Left ventricle myocardium inferior (tissue), 1 donor: Measurements from ENCODE around the gene HLA-DMA. TPM values are rescaled to one million over a fixed set of nuclear protein-coding genes. Genes with fewer than 3 reads are reported as not detected.

Experiments
- DNase-seq: peaks from one replicate; pipeline ENCODE4 v3.0.0-alpha.2; 2020
- H3K27ac ChIP-seq: fragments of 200-600 bp; replicated peaks from 2 replicates; pipeline ENCODE4 v1.8.0; 2021
- H3K27me3 ChIP-seq: fragments of 200-600 bp; 2 replicates; pipeline ENCODE4 v1.8.0; 2021; ENCODE audit warnings: low read depth
- H3K36me3 ChIP-seq: fragments of 200-600 bp; 2 replicates; pipeline ENCODE4 v1.8.0; 2021
- H3K4me1 ChIP-seq: fragments of 200-600 bp; 2 replicates; pipeline ENCODE4 v1.8.0; 2021
- H3K4me3 ChIP-seq: fragments of 200-600 bp; 2 replicates; pipeline ENCODE4 v1.8.0; 2021; ENCODE audit warnings: mild to moderate bottlenecking, moderate library complexity
- H3K9me3 ChIP-seq: fragments of 200-600 bp; replicated peaks from 2 replicates; pipeline ENCODE4 v1.8.0; 2021
- intact Hi-C: fragments of 100-400 bp; cut with micrococcal nuclease; formaldehyde crosslinking; loops from one replicate; pipeline ENCODE4 v1.11.0; 2022
- total RNA-seq: library from RNA; stranded (reverse); fragmentation: NEBNext Ultra II Directional; extraction: Animal tissue kit (Norgen Biotek cat#: 25700); gene quantifications from one replicate; pipeline ENCODE4 v1.2.1, GENCODE V29; 2021
- TF ChIP-seq, protein P1 (sequence below): fragments of 200-600 bp; IDR thresholded peaks from 2 replicates; pipeline ENCODE4 v1.8.0; 2021; ENCODE audit warnings: antibody characterized with exemption, mild to moderate bottlenecking, borderline replicate concordance
- donor health status: DM: no; HTN: yes; CAD: no; lungs with severe emphysema.

The HLA-DMA gene
- total RNA-seq, 1 donor from 2014 or later: 15.8 TPM

DNA sequence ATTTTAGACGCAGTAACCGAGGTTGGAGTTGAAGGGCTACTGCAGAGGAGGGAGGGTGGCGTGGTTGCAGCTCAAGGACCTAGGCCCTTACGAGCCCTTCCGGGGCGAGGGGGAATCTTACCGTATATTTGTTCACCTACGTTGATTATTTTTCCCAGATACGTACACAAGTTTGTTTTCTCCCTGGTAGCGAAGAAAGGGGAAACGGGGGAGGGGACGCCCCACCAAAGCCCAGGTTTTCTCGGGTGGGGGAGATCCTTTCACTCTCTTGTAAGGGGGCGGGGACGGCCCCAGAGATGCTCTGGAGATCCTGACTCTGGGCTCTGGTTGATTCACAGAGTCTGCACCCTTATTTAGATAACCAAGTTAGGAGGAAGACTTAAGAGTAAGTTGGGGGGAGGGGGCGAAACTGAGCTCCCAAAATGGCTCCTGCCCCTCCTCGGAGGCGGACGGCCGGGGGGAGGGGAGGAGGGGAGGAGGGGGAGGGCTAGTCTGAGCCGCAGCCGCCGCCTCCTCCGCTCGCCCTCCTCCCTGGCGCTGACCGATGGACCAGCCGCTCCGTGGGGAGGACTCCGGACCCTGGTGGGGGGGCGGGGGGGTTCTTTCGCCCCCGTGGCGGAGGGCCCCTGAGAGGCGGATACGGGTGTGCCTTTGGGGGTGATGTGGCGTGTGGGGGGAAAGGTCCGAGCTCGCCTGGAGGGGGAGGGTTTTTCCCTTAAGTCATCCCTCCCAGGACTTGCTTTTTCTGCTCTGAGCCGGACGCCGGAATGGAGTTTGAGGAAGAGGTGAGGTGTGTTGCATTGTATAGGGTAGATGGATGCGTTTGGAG is 17.7 kb upstream of the HLA-DMA start:
- TF ChIP-seq, protein P1, sequence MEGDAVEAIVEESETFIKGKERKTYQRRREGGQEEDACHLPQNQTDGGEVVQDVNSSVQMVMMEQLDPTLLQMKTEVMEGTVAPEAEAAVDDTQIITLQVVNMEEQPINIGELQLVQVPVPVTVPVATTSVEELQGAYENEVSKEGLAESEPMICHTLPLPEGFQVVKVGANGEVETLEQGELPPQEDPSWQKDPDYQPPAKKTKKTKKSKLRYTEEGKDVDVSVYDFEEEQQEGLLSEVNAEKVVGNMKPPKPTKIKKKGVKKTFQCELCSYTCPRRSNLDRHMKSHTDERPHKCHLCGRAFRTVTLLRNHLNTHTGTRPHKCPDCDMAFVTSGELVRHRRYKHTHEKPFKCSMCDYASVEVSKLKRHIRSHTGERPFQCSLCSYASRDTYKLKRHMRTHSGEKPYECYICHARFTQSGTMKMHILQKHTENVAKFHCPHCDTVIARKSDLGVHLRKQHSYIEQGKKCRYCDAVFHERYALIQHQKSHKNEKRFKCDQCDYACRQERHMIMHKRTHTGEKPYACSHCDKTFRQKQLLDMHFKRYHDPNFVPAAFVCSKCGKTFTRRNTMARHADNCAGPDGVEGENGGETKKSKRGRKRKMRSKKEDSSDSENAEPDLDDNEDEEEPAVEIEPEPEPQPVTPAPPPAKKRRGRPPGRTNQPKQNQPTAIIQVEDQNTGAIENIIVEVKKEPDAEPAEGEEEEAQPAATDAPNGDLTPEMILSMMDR: no peak
- intact Hi-C loops: no loop called here
- Histone ChIP-seq H3K36me3 (peaks cover 36% of the 10 kb centered on the region), H3K27me3 (no peaks in the 10 kb centered on the region), H3K4me1 (peaks cover 79% of the 10 kb centered on the region), H3K4me3 (peak overlapping the region; percentile 100), H3K9me3 (no peaks in the 10 kb centered on the region), H3K27ac (peak overlapping the region; percentile 100)
- peak; percentile 92 for DNase-seq

DNA sequence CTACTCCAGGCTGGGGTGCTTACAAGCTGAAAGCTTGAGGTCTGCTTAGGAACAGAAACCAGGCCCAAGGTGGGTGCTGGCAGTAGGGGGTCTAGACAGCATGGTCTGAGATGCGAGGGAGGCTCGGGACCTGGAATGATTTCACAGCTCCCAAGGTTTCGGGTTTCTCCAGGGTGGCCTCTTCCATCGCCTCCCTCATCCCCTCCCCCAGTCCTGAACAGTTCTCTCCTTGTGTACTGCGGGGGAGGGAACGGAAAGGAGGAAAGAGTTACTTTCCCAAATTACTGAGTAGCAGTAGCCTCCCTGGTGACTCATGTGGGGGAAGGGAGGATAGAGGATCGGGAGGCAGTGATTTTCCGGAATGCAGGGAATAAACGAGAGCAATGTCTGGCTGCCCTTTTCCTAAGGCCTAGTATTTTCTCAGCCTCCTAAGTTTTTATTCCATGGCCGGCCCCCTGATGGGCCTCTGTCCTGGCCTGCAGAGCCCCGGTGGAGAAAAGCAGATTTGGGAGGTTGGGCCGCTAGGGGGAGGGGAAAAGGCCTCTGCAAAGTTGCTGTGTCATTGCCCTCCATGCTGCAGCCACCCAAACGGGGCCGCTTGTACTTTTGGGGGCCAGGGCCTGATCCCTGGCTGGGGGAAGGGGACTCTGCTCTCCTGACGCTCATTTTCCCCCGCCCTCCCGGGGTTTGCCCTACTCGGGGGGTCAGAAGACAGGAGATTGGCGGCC is 17.0 kb upstream of the HLA-DMA start:
- TF ChIP-seq, protein P1: peak; percentile 47
- Histone ChIP-seq H3K4me1 (peaks cover 72% of the 10 kb centered on the region), H3K27me3 (no peaks in the 10 kb centered on the region), H3K36me3 (peaks cover 28% of the 10 kb centered on the region), H3K9me3 (no peaks in the 10 kb centered on the region), H3K4me3 (peak overlapping the region; percentile 100), H3K27ac (peak overlapping the region; percentile 100)
- peak; percentile 77 for DNase-seq
- intact Hi-C loops: no loop called here

DNA sequence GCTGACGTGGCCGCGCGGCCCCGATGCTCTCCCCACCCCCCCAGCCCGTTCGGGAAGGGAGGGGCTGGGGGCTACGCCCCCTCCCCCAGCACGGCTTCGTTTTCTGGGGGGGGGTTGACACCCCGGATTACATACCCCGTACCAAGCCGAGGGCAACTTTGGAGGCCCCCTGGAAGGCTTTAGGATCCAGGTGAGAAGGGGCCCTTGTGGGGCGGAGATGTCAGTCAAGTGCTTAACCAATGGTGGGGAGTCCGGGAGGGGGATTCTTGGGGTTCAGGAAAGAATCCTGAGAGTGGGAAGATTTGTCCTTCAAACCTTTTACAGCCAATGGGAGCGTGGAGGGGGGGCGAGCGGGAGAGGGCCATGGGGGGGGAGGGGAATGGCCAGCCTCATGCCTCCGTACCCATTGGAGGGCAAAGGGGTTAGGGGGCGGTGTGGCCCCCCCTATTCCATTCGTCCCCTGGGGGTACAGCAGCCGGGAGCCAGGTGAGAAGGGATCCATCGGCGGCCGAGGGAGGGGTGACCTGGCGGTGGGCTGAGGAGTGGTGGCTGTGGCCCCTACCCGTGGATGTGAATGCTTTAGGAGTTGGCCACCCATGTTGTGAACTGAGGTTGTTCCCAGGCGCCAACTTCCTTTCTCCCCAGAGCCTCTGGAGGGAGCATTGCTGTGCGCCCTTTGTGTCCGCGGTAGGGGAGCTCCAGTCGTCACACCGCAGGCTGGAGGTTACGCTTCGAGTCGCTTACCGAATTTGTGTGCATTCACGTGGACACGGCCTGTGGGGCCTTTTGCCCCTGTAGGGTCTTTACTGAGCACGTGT is 16.2 kb upstream of the HLA-DMA start:
- peak overlapping the region; percentile 100 for H3K4me3 ChIP-seq
- no peaks in the 10 kb centered on the region for H3K9me3 ChIP-seq
- TF ChIP-seq, protein P1: no peak
- peak overlapping the region; percentile 100 for H3K27ac ChIP-seq
- H3K27me3 ChIP-seq: no peaks in the 10 kb centered on the region
- intact Hi-C loops: no loop called here
- H3K4me1 ChIP-seq: peaks cover 64% of the 10 kb centered on the region
- peak; percentile 70 for DNase-seq
- peaks cover 20% of the 10 kb centered on the region for H3K36me3 ChIP-seq

DNA sequence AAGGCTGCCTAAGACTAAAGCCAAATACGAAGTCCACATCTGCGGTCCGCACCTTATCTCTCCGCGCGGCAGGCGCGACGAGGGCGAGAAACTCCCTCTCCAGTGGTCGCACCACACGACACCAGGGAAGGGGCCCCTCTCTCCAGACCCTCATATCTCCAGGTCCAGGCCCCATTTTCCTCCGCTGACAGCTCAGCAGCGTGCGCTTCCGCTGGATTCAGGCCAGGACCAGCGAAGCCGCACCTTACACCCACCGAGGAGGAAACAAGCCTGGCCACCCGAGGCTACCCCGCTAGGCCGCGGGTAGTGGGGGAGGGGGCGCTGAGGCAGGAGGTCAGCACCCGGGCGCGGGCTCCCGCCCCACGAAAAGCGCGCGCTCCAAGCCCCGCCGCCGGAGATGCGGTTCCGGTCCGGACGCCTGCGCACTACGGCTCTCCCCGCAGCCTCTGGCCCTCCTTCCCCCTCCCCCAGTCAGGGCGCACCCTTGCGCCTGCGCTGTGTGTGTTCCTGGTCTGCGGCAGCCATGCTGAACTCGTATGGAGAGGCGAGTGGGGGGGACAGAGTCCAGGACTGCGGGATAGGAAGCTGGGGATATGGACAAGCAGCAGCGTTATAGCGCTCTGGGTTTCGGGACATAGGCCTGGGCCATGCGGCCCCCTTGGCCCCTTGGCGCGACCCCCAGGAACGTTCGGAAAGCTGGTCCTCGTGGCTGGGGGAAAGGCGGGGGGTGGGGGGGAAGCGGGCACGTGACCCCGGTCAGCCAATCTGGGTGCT is 15.4 kb upstream of the HLA-DMA start, which contains the start of gene BRD2:
Gene BRD2 (plus strand): TSS at position 502 of the 774 bp plus-strand sequence. CDS start 4,305 bp downstream, outside the sequence.
- Histone ChIP-seq H3K27me3 (no peaks in the 10 kb centered on the region), H3K4me1 (peaks cover 59% of the 10 kb centered on the region), H3K27ac (peak within 1 kb of the TSS; percentile 100), H3K9me3 (no peaks in the 10 kb centered on the region), H3K36me3 (peaks cover 12% of the 10 kb centered on the region), H3K4me3 (peak within 1 kb of the TSS; percentile 100)
- intact Hi-C loops: no loop called here
- TF ChIP-seq, protein P1: no peak
- DNase-seq: peak; percentile 96
